CD4-positive, alpha-beta T cell (primary cell): ENCODE data around the gene SMIM44. TPM values are rescaled to one million over a fixed set of nuclear protein-coding genes. Genes with fewer than 3 reads are reported as not detected.

Source experiments
- ATAC-seq: fragments of 200-7000 bp; cut with Tn5 transposase; one replicate; pipeline ENCODE4 v1.10.0; 2022; ENCODE audit warnings: mild to moderate bottlenecking; ENCODE audit not compliant: poor library complexity
- CTCF ChIA-PET: fragments of 350-600 bp; sonication (Branson Sonifier 250); formaldehyde crosslinking; loops from one replicate; lab custom pipeline; 2021; ENCODE audit warnings: antibody characterized with exemption, inconsistent platforms; lab: Charles Lee
- POLR2A ChIA-PET: fragments of 350-600 bp; sonication (Branson Sonifier 250); formaldehyde crosslinking; loops from one replicate; lab custom pipeline; 2021; ENCODE audit warnings: antibody characterized with exemption, inconsistent platforms; lab: Charles Lee
- DNase-seq, 14 experiments: peaks; one replicate each; pipeline ENCODE4 v3.0.0-alpha.2; 2013 to 2020; ENCODE audit warnings: mixed read lengths in 2 of 14
- H3K27ac ChIP-seq, 2 donors: one replicate each; pipeline versions ENCODE4 v1.5.1 to v1.7.0; 2013; ENCODE audit warnings: low read length in 2 of 2, low read depth in 1 of 2, mild to moderate bottlenecking in 1 of 2
- H3K27me3 ChIP-seq, 2 experiments: 1 replicate in 1 of 2; 2 replicates in 1 of 2; pipeline versions ENCODE4 v1.6.1 to v1.7.0; 2013; ENCODE audit warnings: low read length in 2 of 2, control low read depth in 1 of 2, mild to moderate bottlenecking in 1 of 2, moderate library complexity in 1 of 2; ENCODE audit not compliant: insufficient read depth in 2 of 2, control insufficient read depth in 1 of 2
- H3K36me3 ChIP-seq: one replicate; pipeline ENCODE4 v1.6.1; 2013; ENCODE audit warnings: low read length, control low read depth; ENCODE audit not compliant: insufficient read depth
- H3K4me1 ChIP-seq: one replicate; pipeline ENCODE4 v1.6.1; 2013; ENCODE audit warnings: low read length, control low read depth; ENCODE audit not compliant: insufficient read depth
- H3K4me3 ChIP-seq: one replicate; pipeline ENCODE4 v1.5.1; 2013; ENCODE audit warnings: mild to moderate bottlenecking, low read length, moderate library complexity
- H3K9me3 ChIP-seq, 2 experiments: 1 replicate in 1 of 2; 2 replicates in 1 of 2; pipeline versions ENCODE4 v1.6.1 to v1.7.0; 2013; ENCODE audit warnings: low read length in 2 of 2, mild to moderate bottlenecking in 2 of 2, control low read depth in 1 of 2, moderate library complexity in 1 of 2; ENCODE audit not compliant: control insufficient read depth in 1 of 2, insufficient read depth in 1 of 2
- H3K27ac Mint-ChIP-seq: one replicate; pipeline ENCODE4 v1.8.0; 2020; ENCODE audit warnings: mixed read lengths
- H3K27me3 Mint-ChIP-seq: one replicate; pipeline ENCODE4 v1.8.0; 2021; ENCODE audit warnings: mixed read lengths
- H3K36me3 Mint-ChIP-seq: one replicate; pipeline ENCODE4 v1.8.0; 2021; ENCODE audit warnings: low read depth, mixed read lengths
- H3K4me1 Mint-ChIP-seq: one replicate; pipeline ENCODE4 v1.8.0; 2021; ENCODE audit warnings: low read depth, mixed read lengths
- H3K4me3 Mint-ChIP-seq: one replicate; pipeline ENCODE4 v1.8.0; 2020; ENCODE audit warnings: mild to moderate bottlenecking, mixed read lengths
- H3K9me3 Mint-ChIP-seq: one replicate; pipeline ENCODE4 v1.8.0; 2020; ENCODE audit warnings: mixed read lengths
- intact Hi-C, 2 experiments: fragments of 100-400 bp; cut with DNase I in 1 of 2; cut with micrococcal nuclease in 1 of 2; formaldehyde crosslinking; loops; one replicate each; pipeline versions ENCODE4 v1.15.1 to v1.9.0; 2023 to 2025; cut with DNase I, micrococcal nuclease
- total RNA-seq, 174 experiments: library from RNA in 2 of 174; stranded (reverse) in 2 of 174; gene quantifications; one replicate each; pipeline ENCODE4 v1.2.3 and lab custom pipeline; 2021 to 2026
- TF ChIP-seq, protein P1 (sequence below): fragments of 200-600 bp; IDR thresholded peaks from one replicate; pipeline ENCODE4 v1.8.0; 2022; ENCODE audit warnings: antibody characterized with exemption, mild to moderate bottlenecking

SMIM44 gene
- total RNA-seq, 2 experiments from 2014 or later: not detected

DNA sequence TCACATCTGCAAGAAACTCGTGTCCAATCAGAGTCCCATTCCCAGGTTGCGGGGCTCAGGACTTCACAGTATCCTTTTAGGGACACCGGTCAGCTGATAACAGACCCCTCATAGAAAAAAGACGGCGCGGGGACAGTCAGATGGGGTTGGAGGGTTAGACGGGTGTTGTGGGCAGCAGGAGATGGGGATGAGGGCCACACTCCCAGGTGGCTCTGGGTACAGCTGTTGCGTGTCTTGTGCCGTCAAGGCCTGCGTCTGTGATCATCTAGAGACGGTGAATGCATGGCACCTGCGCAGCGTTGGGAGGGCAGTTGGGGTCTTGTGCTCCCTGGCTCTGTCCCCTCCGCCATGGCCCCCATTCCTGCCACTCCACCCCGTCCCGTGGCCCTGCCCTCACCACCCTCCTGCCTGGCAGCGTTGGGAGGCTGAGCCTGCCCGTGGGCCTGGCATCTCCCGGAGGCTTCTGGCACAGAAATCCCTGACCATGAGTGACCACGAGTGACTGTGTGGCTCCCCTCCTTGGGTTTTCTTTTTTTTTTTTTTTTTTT is 41.7 kb upstream of the SMIM44 start:
- TF ChIP-seq, protein P1, sequence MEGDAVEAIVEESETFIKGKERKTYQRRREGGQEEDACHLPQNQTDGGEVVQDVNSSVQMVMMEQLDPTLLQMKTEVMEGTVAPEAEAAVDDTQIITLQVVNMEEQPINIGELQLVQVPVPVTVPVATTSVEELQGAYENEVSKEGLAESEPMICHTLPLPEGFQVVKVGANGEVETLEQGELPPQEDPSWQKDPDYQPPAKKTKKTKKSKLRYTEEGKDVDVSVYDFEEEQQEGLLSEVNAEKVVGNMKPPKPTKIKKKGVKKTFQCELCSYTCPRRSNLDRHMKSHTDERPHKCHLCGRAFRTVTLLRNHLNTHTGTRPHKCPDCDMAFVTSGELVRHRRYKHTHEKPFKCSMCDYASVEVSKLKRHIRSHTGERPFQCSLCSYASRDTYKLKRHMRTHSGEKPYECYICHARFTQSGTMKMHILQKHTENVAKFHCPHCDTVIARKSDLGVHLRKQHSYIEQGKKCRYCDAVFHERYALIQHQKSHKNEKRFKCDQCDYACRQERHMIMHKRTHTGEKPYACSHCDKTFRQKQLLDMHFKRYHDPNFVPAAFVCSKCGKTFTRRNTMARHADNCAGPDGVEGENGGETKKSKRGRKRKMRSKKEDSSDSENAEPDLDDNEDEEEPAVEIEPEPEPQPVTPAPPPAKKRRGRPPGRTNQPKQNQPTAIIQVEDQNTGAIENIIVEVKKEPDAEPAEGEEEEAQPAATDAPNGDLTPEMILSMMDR: no peak
- Mint-ChIP-seq H3K4me1 (peaks cover 5% of the 10 kb centered on the region), H3K4me3 (no peak overlapping the region), H3K36me3 (peaks cover 28% of the 10 kb centered on the region), H3K27me3 (no peaks in the 10 kb centered on the region), H3K27ac (no peak overlapping the region), H3K9me3 (no peaks in the 10 kb centered on the region)
- Histone ChIP-seq H3K27me3 (no peaks in the 10 kb centered on the region), H3K36me3 (peaks cover 69% of the 10 kb centered on the region), H3K4me3 (no peak overlapping the region), H3K27ac (no peak overlapping the region), H3K4me1 (no peaks in the 10 kb centered on the region), H3K9me3 (no peaks in the 10 kb centered on the region)
- DNase-seq (no peak), ATAC-seq (no peak)
- ChIA-PET CTCF (no interaction called here), POLR2A (no interaction called here)
- intact Hi-C loops: no loop called here

DNA sequence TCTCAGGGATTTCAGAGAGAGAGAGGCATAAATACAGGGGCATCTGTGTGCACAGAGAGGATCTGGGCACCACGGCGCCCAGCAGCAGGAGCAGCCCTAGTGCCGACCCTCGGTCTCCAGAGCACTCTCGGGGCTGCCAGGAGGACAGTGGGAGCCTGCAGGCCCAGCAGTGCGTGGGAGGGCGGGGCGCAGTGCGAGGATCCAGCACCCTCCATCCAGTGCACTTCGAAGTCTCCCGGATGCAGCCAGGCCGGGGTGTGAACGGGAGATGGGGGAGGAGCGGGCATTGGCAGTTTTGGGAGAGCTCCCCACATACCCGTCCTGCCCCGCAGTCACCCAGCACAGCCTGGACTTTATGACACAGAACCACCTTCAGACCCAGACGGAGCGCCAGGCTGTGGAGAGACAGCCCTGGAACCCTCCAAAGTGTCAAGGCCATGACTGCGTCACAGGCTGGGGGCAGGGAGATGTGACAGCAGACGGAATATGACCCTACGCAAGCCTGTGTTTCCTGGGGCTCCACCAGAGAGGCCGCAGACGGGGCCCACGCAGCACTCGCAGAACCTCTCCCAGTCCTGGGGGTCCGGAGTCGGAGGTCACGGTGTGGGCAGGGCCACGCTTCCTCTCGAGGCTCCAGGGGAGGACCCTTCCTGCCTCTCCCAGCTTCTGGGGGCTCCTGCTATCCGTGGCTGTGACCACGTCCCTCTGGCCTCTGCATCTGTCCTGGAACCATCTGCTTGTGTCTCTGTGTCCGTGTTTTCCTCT is 41.0 kb upstream of the SMIM44 start:
- Histone ChIP-seq H3K9me3 (no peaks in the 10 kb centered on the region), H3K4me1 (no peaks in the 10 kb centered on the region), H3K36me3 (peaks cover 75% of the 10 kb centered on the region), H3K27ac (no peak overlapping the region), H3K4me3 (no peak overlapping the region), H3K27me3 (no peaks in the 10 kb centered on the region)
- H3K27ac Mint-ChIP-seq: no peak overlapping the region
- H3K4me1 Mint-ChIP-seq: peaks cover 5% of the 10 kb centered on the region
- intact Hi-C loops: no loop called here
- ATAC-seq: no peak
- DNase-seq: no peak
- TF ChIP-seq, protein P1: no peak
- no peaks in the 10 kb centered on the region for H3K27me3 Mint-ChIP-seq
- H3K4me3 Mint-ChIP-seq: no peak overlapping the region
- no peaks in the 10 kb centered on the region for H3K9me3 Mint-ChIP-seq
- POLR2A ChIA-PET: no interaction called here
- H3K36me3 Mint-ChIP-seq: peaks cover 28% of the 10 kb centered on the region
- CTCF ChIA-PET: no interaction called here

DNA sequence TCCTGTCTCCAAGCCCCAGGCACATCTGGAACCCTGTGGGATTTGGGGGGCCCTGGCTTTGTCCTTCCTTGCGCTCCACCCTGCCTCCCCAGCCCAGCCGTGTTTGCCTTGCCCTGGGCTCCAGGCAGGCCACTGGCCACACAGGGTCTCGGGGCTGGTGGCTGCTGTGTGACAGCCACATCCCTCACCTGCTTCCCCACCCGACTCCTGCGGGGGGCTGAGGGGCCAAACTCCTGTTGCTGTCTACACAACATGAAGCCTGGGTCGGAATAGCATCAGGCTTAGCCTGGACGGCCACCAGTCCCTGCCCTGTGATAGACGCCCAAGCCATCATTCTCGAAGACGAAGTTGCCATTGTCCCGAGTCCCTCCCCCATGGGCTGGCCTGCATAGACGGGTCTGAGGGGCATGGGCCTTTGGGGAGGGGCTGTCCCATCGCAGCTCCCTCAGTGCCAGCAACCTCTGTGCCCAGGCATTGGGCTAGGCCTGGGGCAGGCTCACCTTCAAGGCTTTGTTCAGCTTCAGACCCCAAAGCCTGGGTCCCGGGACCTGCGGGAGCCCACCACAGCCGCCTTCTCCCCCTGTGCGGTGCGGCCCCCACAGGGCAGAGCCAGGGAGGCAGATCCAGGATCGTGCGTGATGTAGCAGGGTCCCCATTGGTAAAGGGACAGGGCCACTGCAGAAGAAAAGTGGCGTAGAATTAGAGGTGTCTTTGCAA is 40.3 kb upstream of the SMIM44 start:
- H3K36me3 Mint-ChIP-seq: peaks cover 28% of the 10 kb centered on the region

More for the DNA sequence above, 40.3 kb upstream of the SMIM44 start:
- CTCF ChIA-PET: no interaction called here
- TF ChIP-seq, protein P1: no peak
- POLR2A ChIA-PET: no interaction called here
- H3K27me3 Mint-ChIP-seq: no peaks in the 10 kb centered on the region
- H3K27me3 ChIP-seq: no peaks in the 10 kb centered on the region
- no peak overlapping the region for H3K27ac ChIP-seq
- no peak overlapping the region for H3K4me3 ChIP-seq
- H3K36me3 ChIP-seq: peaks cover 82% of the 10 kb centered on the region
- intact Hi-C loops: no loop called here
- no peak overlapping the region for H3K27ac Mint-ChIP-seq
- DNase-seq (no peak), ATAC-seq (no peak)
- no peaks in the 10 kb centered on the region for H3K9me3 Mint-ChIP-seq
- H3K4me3 Mint-ChIP-seq: peak overlapping the region; percentile 30
- H3K4me1 Mint-ChIP-seq: peaks cover 9% of the 10 kb centered on the region
- no peaks in the 10 kb centered on the region for H3K4me1 ChIP-seq
- no peaks in the 10 kb centered on the region for H3K9me3 ChIP-seq
